CD4-positive, alpha-beta T cell (primary cell): ENCODE results near the gene TNFAIP1. TPM values are rescaled to one million over a fixed set of nuclear protein-coding genes. Genes with fewer than 3 reads are reported as not detected.
A peak's percentile ranks its signal among the peaks of the same experiment; 100 is the strongest.

Experiments
- ATAC-seq: fragments of 200-7000 bp; cut with Tn5 transposase; one replicate; pipeline ENCODE4 v1.10.0; 2022; ENCODE audit warnings: mild to moderate bottlenecking; ENCODE audit not compliant: poor library complexity
- CTCF ChIA-PET: fragments of 350-600 bp; sonication (Branson Sonifier 250); formaldehyde crosslinking; loops from one replicate; lab custom pipeline; 2021; ENCODE audit warnings: antibody characterized with exemption, inconsistent platforms; lab: Charles Lee
- POLR2A ChIA-PET: fragments of 350-600 bp; sonication (Branson Sonifier 250); formaldehyde crosslinking; loops from one replicate; lab custom pipeline; 2021; ENCODE audit warnings: antibody characterized with exemption, inconsistent platforms; lab: Charles Lee
- DNase-seq, 14 experiments: peaks; one replicate each; pipeline ENCODE4 v3.0.0-alpha.2; 2013 to 2020; ENCODE audit warnings: mixed read lengths in 2 of 14
- H3K27ac ChIP-seq, 2 donors: one replicate each; pipeline versions ENCODE4 v1.5.1 to v1.7.0; 2013; ENCODE audit warnings: low read length in 2 of 2, low read depth in 1 of 2, mild to moderate bottlenecking in 1 of 2
- H3K27me3 ChIP-seq, 2 experiments: 1 replicate in 1 of 2; 2 replicates in 1 of 2; pipeline versions ENCODE4 v1.6.1 to v1.7.0; 2013; ENCODE audit warnings: low read length in 2 of 2, control low read depth in 1 of 2, mild to moderate bottlenecking in 1 of 2, moderate library complexity in 1 of 2; ENCODE audit not compliant: insufficient read depth in 2 of 2, control insufficient read depth in 1 of 2
- H3K36me3 ChIP-seq: one replicate; pipeline ENCODE4 v1.6.1; 2013; ENCODE audit warnings: low read length, control low read depth; ENCODE audit not compliant: insufficient read depth
- H3K4me1 ChIP-seq: one replicate; pipeline ENCODE4 v1.6.1; 2013; ENCODE audit warnings: low read length, control low read depth; ENCODE audit not compliant: insufficient read depth
- H3K4me3 ChIP-seq: one replicate; pipeline ENCODE4 v1.5.1; 2013; ENCODE audit warnings: mild to moderate bottlenecking, low read length, moderate library complexity
- H3K9me3 ChIP-seq, 2 experiments: 1 replicate in 1 of 2; 2 replicates in 1 of 2; pipeline versions ENCODE4 v1.6.1 to v1.7.0; 2013; ENCODE audit warnings: low read length in 2 of 2, mild to moderate bottlenecking in 2 of 2, control low read depth in 1 of 2, moderate library complexity in 1 of 2; ENCODE audit not compliant: control insufficient read depth in 1 of 2, insufficient read depth in 1 of 2
- H3K27ac Mint-ChIP-seq: one replicate; pipeline ENCODE4 v1.8.0; 2020; ENCODE audit warnings: mixed read lengths
- H3K27me3 Mint-ChIP-seq: one replicate; pipeline ENCODE4 v1.8.0; 2021; ENCODE audit warnings: mixed read lengths
- H3K36me3 Mint-ChIP-seq: one replicate; pipeline ENCODE4 v1.8.0; 2021; ENCODE audit warnings: low read depth, mixed read lengths
- H3K4me1 Mint-ChIP-seq: one replicate; pipeline ENCODE4 v1.8.0; 2021; ENCODE audit warnings: low read depth, mixed read lengths
- H3K4me3 Mint-ChIP-seq: one replicate; pipeline ENCODE4 v1.8.0; 2020; ENCODE audit warnings: mild to moderate bottlenecking, mixed read lengths
- H3K9me3 Mint-ChIP-seq: one replicate; pipeline ENCODE4 v1.8.0; 2020; ENCODE audit warnings: mixed read lengths
- CTCF ChIP-seq: fragments of 200-600 bp; IDR thresholded peaks from one replicate; pipeline ENCODE4 v1.8.0; 2022; ENCODE audit warnings: antibody characterized with exemption, mild to moderate bottlenecking
- intact Hi-C, 2 experiments: fragments of 100-400 bp; cut with DNase I in 1 of 2; cut with micrococcal nuclease in 1 of 2; formaldehyde crosslinking; loops; one replicate each; pipeline versions ENCODE4 v1.15.1 to v1.9.0; 2023 to 2025; cut with DNase I, micrococcal nuclease
- total RNA-seq, 174 experiments: library from RNA in 2 of 174; stranded (reverse) in 2 of 174; gene quantifications; one replicate each; pipeline ENCODE4 v1.2.3 and lab custom pipeline; 2021 to 2026

TNFAIP1 gene
- total RNA-seq, 2 experiments from 2014 or later, result 9.5 to 12.1 TPM

- ATAC-seq, result peak; percentile 32
- H3K27me3 ChIP-seq, result no peaks in the 10 kb centered on the region
- H3K4me3 ChIP-seq, result no peak overlapping the region
- peaks cover 89% of the 10 kb centered on the region for H3K36me3 ChIP-seq
- peaks cover 2% of the 10 kb centered on the region for H3K4me1 Mint-ChIP-seq
- no peak for DNase-seq
- no peak overlapping the region for H3K27ac ChIP-seq
- TF ChIP-seq CTCF, result no peak
- intact Hi-C loops, result no loop called here
- no peaks in the 10 kb centered on the region for H3K4me1 ChIP-seq
- H3K9me3 ChIP-seq, result peaks cover 0 to 3% of the 10 kb centered on the region in 2 experiments
- CTCF ChIA-PET, result no interaction called here
- peak overlapping the region; percentile 36 for H3K27ac Mint-ChIP-seq
- no peaks in the 10 kb centered on the region for H3K27me3 Mint-ChIP-seq
- H3K4me3 Mint-ChIP-seq, result no peak overlapping the region
- H3K36me3 Mint-ChIP-seq, result peaks cover 77% of the 10 kb centered on the region
- no peaks in the 10 kb centered on the region for H3K9me3 Mint-ChIP-seq
- POLR2A ChIA-PET, result interaction anchor here (0.8 kb wide), 1 partner anchor 14 kb away, joined by 3 read pairs; the partner anchor contains the start of gene POLDIP2
Observed at GRCh38 chr17:28343491-28343932, 8.0 kb downstream of the TNFAIP1 start.

GRCh38 chr17:28344011-28344410, 8.4 kb downstream of the TNFAIP1 start:
- ChIA-PET CTCF (no interaction called here), POLR2A (interaction anchor here (0.6 to 0.8 kb wide), 2 partner anchors 14 kb away, joined by 3 read pairs; partner anchors contain the start of gene POLDIP2)
- H3K36me3 ChIP-seq, result peaks cover 91% of the 10 kb centered on the region
- intact Hi-C loops, result no loop called here
- Mint-ChIP-seq H3K36me3 (peaks cover 82% of the 10 kb centered on the region), H3K4me1 (no peaks in the 10 kb centered on the region), H3K4me3 (no peak overlapping the region), H3K27ac (peak overlapping the region; percentile 36), H3K27me3 (no peaks in the 10 kb centered on the region), H3K9me3 (no peaks in the 10 kb centered on the region)
- H3K27ac ChIP-seq, result no peak overlapping the region
- H3K9me3 ChIP-seq, result peaks cover 0 to 3% of the 10 kb centered on the region in 2 experiments
- DNase-seq (no peak), ATAC-seq (no peak)
- no peaks in the 10 kb centered on the region for H3K27me3 ChIP-seq
- TF ChIP-seq CTCF, result no peak
- H3K4me1 ChIP-seq, result no peaks in the 10 kb centered on the region
- no peak overlapping the region for H3K4me3 ChIP-seq

GRCh38 chr17:28344435-28344901, 8.9 kb downstream of the TNFAIP1 start:
- H3K27ac ChIP-seq, result no peak overlapping the region
- no peak for TF ChIP-seq CTCF
- POLR2A ChIA-PET, result interaction anchor here (0.6 kb wide), 1 partner anchor 13 kb away, joined by 3 read pairs; the partner anchor contains the start of gene POLDIP2
- H3K27me3 ChIP-seq, result no peaks in the 10 kb centered on the region
- Mint-ChIP-seq H3K4me3 (no peak overlapping the region), H3K27ac (no peak overlapping the region), H3K9me3 (no peaks in the 10 kb centered on the region), H3K27me3 (no peaks in the 10 kb centered on the region), H3K4me1 (no peaks in the 10 kb centered on the region), H3K36me3 (peaks cover 83% of the 10 kb centered on the region)
- CTCF ChIA-PET, result no interaction called here
- peaks cover 92% of the 10 kb centered on the region for H3K36me3 ChIP-seq
- H3K4me1 ChIP-seq, result no peaks in the 10 kb centered on the region
- H3K4me3 ChIP-seq, result no peak overlapping the region
- ATAC-seq (no peak), DNase-seq (no peak)
- H3K9me3 ChIP-seq, result peaks cover 0 to 3% of the 10 kb centered on the region in 2 experiments
- intact Hi-C loops, result no loop called here
